Cerebellar nuclear complex (tissue), 1 donor: ENCODE data around the gene EHD4.

Source experiments
- DNase-seq, 2 experiments: peaks; one replicate each; lab custom pipeline; 2025; lab: John Stamatoyannopoulos, UW

EHD4 gene

GRCh38 chr15:41936649-41937567 is 35.4 kb downstream of the EHD4 start:
- no peak for DNase-seq

- DNase-seq = no peak
Measured at GRCh38 chr15:41936155-41936554, 36.2 kb downstream of the EHD4 start.

GRCh38 chr15:41935566-41936020 is 36.8 kb downstream of the EHD4 start:
- no peak for DNase-seq

GRCh38 chr15:41934843-41935242 is 37.5 kb downstream of the EHD4 start:
- no peak for DNase-seq

- no peak for DNase-seq
Measured at GRCh38 chr15:41933771-41934170, 38.6 kb downstream of the EHD4 start.

GRCh38 chr15:41933326-41933725 is 39.0 kb downstream of the EHD4 start:
- DNase-seq = no peak

- no peak for DNase-seq
Measured at GRCh38 chr15:41932511-41933289, 39.7 kb downstream of the EHD4 start.

- no peak for DNase-seq
Measured at GRCh38 chr15:41932101-41932500, 40.3 kb downstream of the EHD4 start.

- DNase-seq = no peak
Measured at GRCh38 chr15:41930867-41931222, 41.5 kb downstream of the EHD4 start.

- no peak for DNase-seq
Measured at GRCh38 chr15:41930221-41930866, 42.0 kb downstream of the EHD4 start.

- no peak for DNase-seq
Measured at GRCh38 chr15:41928637-41929620, 43.4 kb downstream of the EHD4 start.

- no peak for DNase-seq
Measured at GRCh38 chr15:41928100-41928499, 44.3 kb downstream of the EHD4 start.

GRCh38 chr15:41927536-41927935 is 44.8 kb downstream of the EHD4 start:
- no peak for DNase-seq

- DNase-seq = no peak
Measured at GRCh38 chr15:41926185-41927056, 45.9 kb downstream of the EHD4 start.

- DNase-seq = no peak
Measured at GRCh38 chr15:41925086-41925608, 47.2 kb downstream of the EHD4 start.

GRCh38 chr15:41923401-41923997 is 48.9 kb downstream of the EHD4 start:
- no peak for DNase-seq

GRCh38 chr15:41922353-41922752 is 50.0 kb downstream of the EHD4 start:
- no peak for DNase-seq

GRCh38 chr15:41921639-41922038 is 50.7 kb downstream of the EHD4 start:
- no peak for DNase-seq

- no peak for DNase-seq
Measured at GRCh38 chr15:41921167-41921566, 51.2 kb downstream of the EHD4 start.
